ENCODE results near the gene CSTF2. TPM values are rescaled to one million over a fixed set of nuclear protein-coding genes. Genes with fewer than 3 reads are reported as not detected.

CSTF2 gene
- total and polyA plus RNA-seq, 8 donors = 1.6 to 6.0 (median 4.2) TPM

- DNase-seq = peak in 3 of 6 donors; percentile 25 to 47 (median 30)
- WGBS, 2 donors = 9 to 35% methylated on average over 15 of the region's 15 CpGs
- Histone ChIP-seq H3K27me3 (peaks cover 0 to 3% (median 0%) of the 10 kb centered on the region in 4 donors), H3K4me3 (peak overlapping the region; percentile 29 to 54 (median 45)), H3K36me3 (peaks cover 0 to 10% (median 0%) of the 10 kb centered on the region in 3 donors), H3K27ac (peak overlapping the region in 3 of 4 donors; percentile 29 to 64 (median 48)), H3K4me1 (no peaks in the 10 kb centered on the region), H3K9me3 (no peaks in the 10 kb centered on the region)
- intact Hi-C loops (cut with DNase I) = no loop called here
- no peak for TF ChIP-seq CTCF (IDR thresholded peaks at IDR 0.05)
- ATAC-seq = no peak
- no peak for FAIRE-seq
These were observed 706 bp upstream of the CSTF2 start for GRCh38 chrX:100819534-100819836.

GRCh38 chrX:100829730-100830129, 9.5 kb downstream of the CSTF2 start:
- no peak for DNase-seq
- H3K36me3 ChIP-seq = peaks cover 0 to 3% (median 0%) of the 10 kb centered on the region in 3 donors
- no peak for TF ChIP-seq CTCF (IDR thresholded peaks at IDR 0.05)
- H3K9me3 ChIP-seq = no peaks in the 10 kb centered on the region
- FAIRE-seq = no peak
- peaks cover 0 to 5% (median 0%) of the 10 kb centered on the region in 3 donors for H3K4me1 ChIP-seq
- no peak for ATAC-seq
- H3K27ac ChIP-seq = no peak overlapping the region
- WGBS, 2 donors = 69 to 81% methylated on average over 2 of the region's 2 CpGs
- intact Hi-C loops (cut with DNase I) = no loop called here
- no peaks in the 10 kb centered on the region for H3K27me3 ChIP-seq
- no peak overlapping the region for H3K4me3 ChIP-seq

- intact Hi-C loops (cut with DNase I) = no loop called here
- Histone ChIP-seq H3K9me3 (no peaks in the 10 kb centered on the region), H3K36me3 (peaks cover 0 to 3% (median 0%) of the 10 kb centered on the region in 3 donors), H3K27me3 (no peaks in the 10 kb centered on the region), H3K4me1 (peaks cover 0 to 5% (median 0%) of the 10 kb centered on the region in 3 donors), H3K27ac (no peak overlapping the region), H3K4me3 (no peak overlapping the region)
- DNase-seq (no peak), ATAC-seq (no peak), FAIRE-seq (no peak)
- 71 to 85% methylated on average over 5 of the region's 5 CpGs for WGBS, 2 donors
- TF ChIP-seq CTCF (IDR thresholded peaks at IDR 0.05) = no peak
These were observed 10.0 kb downstream of the CSTF2 start for GRCh38 chrX:100830143-100830542.

- FAIRE-seq (no peak), DNase-seq (no peak), ATAC-seq (no peak)
- Histone ChIP-seq H3K27ac (no peak overlapping the region), H3K9me3 (no peaks in the 10 kb centered on the region), H3K36me3 (peaks cover 0 to 3% (median 0%) of the 10 kb centered on the region in 3 donors), H3K27me3 (no peaks in the 10 kb centered on the region), H3K4me3 (no peak overlapping the region), H3K4me1 (peaks cover 0 to 5% (median 0%) of the 10 kb centered on the region in 3 donors)
- 88 to 96% methylated on average over 9 of the region's 9 CpGs for WGBS, 2 donors
- no peak for TF ChIP-seq CTCF (IDR thresholded peaks at IDR 0.05)
- intact Hi-C loops (cut with DNase I) = no loop called here
These were observed 10.4 kb downstream of the CSTF2 start for GRCh38 chrX:100830547-100830946.

- WGBS, 2 donors = 46 to 57% methylated on average over 9 of the region's 9 CpGs
- peak; percentile 63 to 89 (median 78) for ATAC-seq
- H3K27ac ChIP-seq = peak overlapping the region in 1 of 4 donors; percentile 3
- H3K4me3 ChIP-seq = no peak overlapping the region
- peak in 1 of 6 donors; percentile 5 for DNase-seq
- no peaks in the 10 kb centered on the region for H3K9me3 ChIP-seq
- no peak for FAIRE-seq
- peaks cover 0 to 3% (median 0%) of the 10 kb centered on the region in 3 donors for H3K36me3 ChIP-seq
- no peaks in the 10 kb centered on the region for H3K27me3 ChIP-seq
- intact Hi-C loops (cut with DNase I) = no loop called here
- peaks cover 0 to 5% (median 0%) of the 10 kb centered on the region in 3 donors for H3K4me1 ChIP-seq
- no peak for TF ChIP-seq CTCF (IDR thresholded peaks at IDR 0.05)
These were observed 11.2 kb downstream of the CSTF2 start for GRCh38 chrX:100831219-100831946.

All from pancreas (tissue), 10 donors.